Liver (tissue), 9 donors: Measurements from ENCODE around the gene CNNM1. TPM values are rescaled to one million over a fixed set of nuclear protein-coding genes. Genes with fewer than 3 reads are reported as not detected.

Source experiments
- DNase-seq: peaks from one replicate; pipeline ENCODE4 v3.0.0-alpha.2; 2017; ENCODE audit warnings: low spot score
- H3K27ac ChIP-seq, 2 donors: one replicate each; pipeline ENCODE4 v1.7.0; 2013; ENCODE audit warnings: inconsistent platforms in 2 of 2, low read length in 2 of 2, control low read depth in 1 of 2, low read depth in 1 of 2, mild to moderate bottlenecking in 1 of 2
- H3K27me3 ChIP-seq, 4 donors: one replicate each; pipeline versions ENCODE4 v1.6.1 to v1.7.0; 2013; ENCODE audit warnings: low read length in 3 of 4, inconsistent platforms in 1 of 4, mild to moderate bottlenecking in 1 of 4, moderate library complexity in 1 of 4; ENCODE audit not compliant: control insufficient read depth in 4 of 4, insufficient read depth in 4 of 4
- H3K36me3 ChIP-seq, 4 donors: one replicate each; pipeline versions ENCODE4 v1.6.1 to v1.7.0; 2013; ENCODE audit warnings: low read length in 3 of 4, mild to moderate bottlenecking in 3 of 4, low read depth in 1 of 4, moderate library complexity in 1 of 4; ENCODE audit not compliant: control insufficient read depth in 4 of 4, insufficient read depth in 3 of 4
- H3K4me1 ChIP-seq, 4 donors: one replicate each; pipeline versions ENCODE4 v1.6.1 to v1.7.0; 2013; ENCODE audit warnings: low read length in 3 of 4, mild to moderate bottlenecking in 3 of 4, moderate library complexity in 1 of 4; ENCODE audit not compliant: control insufficient read depth in 4 of 4, insufficient read depth in 4 of 4
- H3K4me3 ChIP-seq, 3 donors: one replicate each; pipeline versions ENCODE4 v1.6.1 to v1.7.0; 2013; ENCODE audit warnings: low read length in 3 of 3, control low read depth in 1 of 3, low read depth in 1 of 3, mild to moderate bottlenecking in 1 of 3
- H3K9ac ChIP-seq, 2 donors: one replicate each; pipeline ENCODE4 v1.7.0; 2013; ENCODE audit warnings: low read length in 2 of 2, mild to moderate bottlenecking in 2 of 2, moderate library complexity in 2 of 2, control low read depth in 1 of 2, low read depth in 1 of 2
- H3K9me3 ChIP-seq, 4 donors: one replicate each; pipeline versions ENCODE4 v1.6.1 to v1.7.0; 2013; ENCODE audit warnings: low read length in 3 of 4; ENCODE audit not compliant: control insufficient read depth in 4 of 4
- EGR1 ChIP-seq, 2 donors: IDR thresholded peaks; 2 replicates each; pipeline ENCODE4 v1.6.1; 2016 to 2018; ENCODE audit warnings: antibody characterized with exemption in 2 of 2, low read depth in 2 of 2
- FOXA1 ChIP-seq: IDR thresholded peaks from 2 replicates; pipeline ENCODE4 v1.6.1; 2016; ENCODE audit warnings: antibody characterized with exemption
- FOXA2 ChIP-seq: IDR thresholded peaks from 2 replicates; pipeline ENCODE4 v1.6.1; 2016; ENCODE audit warnings: antibody characterized with exemption
- HNF4A ChIP-seq, 2 donors: conservative IDR thresholded peaks; 2 replicates each; pipeline ENCODE4 v1.6.1; 2016; ENCODE audit warnings: antibody characterized with exemption in 2 of 2, mild to moderate bottlenecking in 2 of 2
- HNF4G ChIP-seq: IDR thresholded peaks from 2 replicates; pipeline ENCODE4 v1.6.1; 2016; ENCODE audit warnings: antibody characterized with exemption
- JUND ChIP-seq, 2 donors: IDR thresholded peaks; 2 replicates each; pipeline ENCODE4 v1.6.1; 2016; ENCODE audit warnings: antibody characterized with exemption in 2 of 2
- MAX ChIP-seq: IDR thresholded peaks from 2 replicates; pipeline ENCODE4 v1.6.1; 2016; ENCODE audit warnings: antibody characterized with exemption
- NR2F2 ChIP-seq: IDR thresholded peaks from 2 replicates; pipeline ENCODE4 v1.6.1; 2016; ENCODE audit warnings: antibody characterized with exemption
- REST ChIP-seq: IDR thresholded peaks from 2 replicates; pipeline ENCODE4 v1.6.1; 2016; ENCODE audit warnings: antibody characterized with exemption, mild to moderate bottlenecking
- RXRA ChIP-seq, 2 donors: IDR thresholded peaks; 2 replicates each; pipeline ENCODE4 v1.6.1; 2017 to 2018; ENCODE audit warnings: antibody characterized with exemption in 2 of 2, mild to moderate bottlenecking in 1 of 2
- SP1 ChIP-seq: IDR thresholded peaks from 2 replicates; pipeline ENCODE4 v1.6.1; 2018; ENCODE audit warnings: antibody characterized with exemption, mild to moderate bottlenecking
- TAF1 ChIP-seq: conservative IDR thresholded peaks from 2 replicates; pipeline ENCODE4 v1.6.1; 2016; ENCODE audit warnings: antibody characterized with exemption, mild to moderate bottlenecking
- YY1 ChIP-seq: IDR thresholded peaks from 2 replicates; pipeline ENCODE4 v1.6.1; 2016; ENCODE audit warnings: antibody characterized with exemption, mild to moderate bottlenecking
- WGBS: extraction: QIAGEN DNeasy Blood & Tissue Kit; methylation state at CpG from one replicate; pipeline ENCODE4 v1.1.7; 2013; 5-methylcytosine and 5-hydroxymethylcytosine counted together
- polyA plus RNA-seq, 2 donors: library from polyadenylated mRNA; stranded (reverse) in 1 of 2; unstranded in 1 of 2; fragments of 200-250 nt in 1 of 2; fragments of >200 nt in 1 of 2; fragmentation: Nextera tagmentation in 1 of 2; extraction: Ambion mirVana in 1 of 2; gene quantifications; one replicate each; pipeline versions ENCODE4 v1.2.1 to v1.2.3, GENCODE V29; 2013 to 2015
- total RNA-seq, 2 donors: library from RNA; depleted of rRNA; stranded (reverse); fragments of >200 nt; gene quantifications; one replicate each; pipeline ENCODE4 v1.2.3, GENCODE V29; 2014
- TF ChIP-seq, protein P1 (sequence below): IDR thresholded peaks from 2 replicates; pipeline ENCODE4 v1.6.1; 2016; ENCODE audit warnings: antibody characterized with exemption
- TF ChIP-seq, protein P2 (sequence below): fragments of 150-350 bp; IDR thresholded peaks from 2 replicates; pipeline ENCODE4 v1.5.1; 2017; ENCODE audit warnings: improper control_type of control experiment, low read depth, low read length; ENCODE audit not compliant: missing input control
- donor health status: healthy.
- donor health status: healthy.
- donor health status: healthy.
- donor health status: healthy.
- donor health status: healthy.

CNNM1 gene
- total and polyA plus RNA-seq, 4 donors = 0.05 to 0.10 (median 0.07) TPM

GRCh38 chr10:99280472-99280871, 48.7 kb upstream of the CNNM1 start:
- Histone ChIP-seq H3K27ac (no peak overlapping the region), H3K27me3 (no peaks in the 10 kb centered on the region), H3K4me1 (peaks cover 0 to 4% (median 0%) of the 10 kb centered on the region in 4 donors), H3K9me3 (peaks cover 0 to 6% (median 0%) of the 10 kb centered on the region in 4 donors), H3K4me3 (no peak overlapping the region), H3K9ac (no peak overlapping the region), H3K36me3 (no peaks in the 10 kb centered on the region)
- no peak for DNase-seq
- TF ChIP-seq JUND (IDR thresholded peaks at IDR 0.05) (no peak), SP1 (no peak), HNF4G (no peak), HNF4A (conservative IDR thresholded peaks at IDR 0.05) (no peak), RXRA (IDR thresholded peaks at IDR 0.05) (no peak), NR2F2 (no peak), MAX (no peak), EGR1 (IDR thresholded peaks at IDR 0.05; ENCODE audit: low read depth in 2 of 2) (no peak), TAF1 (no peak), YY1 (no peak), FOXA1 (no peak), FOXA2 (no peak)
- TF ChIP-seq, protein P1, sequence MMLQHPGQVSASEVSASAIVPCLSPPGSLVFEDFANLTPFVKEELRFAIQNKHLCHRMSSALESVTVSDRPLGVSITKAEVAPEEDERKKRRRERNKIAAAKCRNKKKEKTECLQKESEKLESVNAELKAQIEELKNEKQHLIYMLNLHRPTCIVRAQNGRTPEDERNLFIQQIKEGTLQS = no peak
- TF ChIP-seq, protein P2, sequence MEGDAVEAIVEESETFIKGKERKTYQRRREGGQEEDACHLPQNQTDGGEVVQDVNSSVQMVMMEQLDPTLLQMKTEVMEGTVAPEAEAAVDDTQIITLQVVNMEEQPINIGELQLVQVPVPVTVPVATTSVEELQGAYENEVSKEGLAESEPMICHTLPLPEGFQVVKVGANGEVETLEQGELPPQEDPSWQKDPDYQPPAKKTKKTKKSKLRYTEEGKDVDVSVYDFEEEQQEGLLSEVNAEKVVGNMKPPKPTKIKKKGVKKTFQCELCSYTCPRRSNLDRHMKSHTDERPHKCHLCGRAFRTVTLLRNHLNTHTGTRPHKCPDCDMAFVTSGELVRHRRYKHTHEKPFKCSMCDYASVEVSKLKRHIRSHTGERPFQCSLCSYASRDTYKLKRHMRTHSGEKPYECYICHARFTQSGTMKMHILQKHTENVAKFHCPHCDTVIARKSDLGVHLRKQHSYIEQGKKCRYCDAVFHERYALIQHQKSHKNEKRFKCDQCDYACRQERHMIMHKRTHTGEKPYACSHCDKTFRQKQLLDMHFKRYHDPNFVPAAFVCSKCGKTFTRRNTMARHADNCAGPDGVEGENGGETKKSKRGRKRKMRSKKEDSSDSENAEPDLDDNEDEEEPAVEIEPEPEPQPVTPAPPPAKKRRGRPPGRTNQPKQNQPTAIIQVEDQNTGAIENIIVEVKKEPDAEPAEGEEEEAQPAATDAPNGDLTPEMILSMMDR = no peak
- 75% methylated on average over 2 of the region's 2 CpGs for WGBS

DNA sequence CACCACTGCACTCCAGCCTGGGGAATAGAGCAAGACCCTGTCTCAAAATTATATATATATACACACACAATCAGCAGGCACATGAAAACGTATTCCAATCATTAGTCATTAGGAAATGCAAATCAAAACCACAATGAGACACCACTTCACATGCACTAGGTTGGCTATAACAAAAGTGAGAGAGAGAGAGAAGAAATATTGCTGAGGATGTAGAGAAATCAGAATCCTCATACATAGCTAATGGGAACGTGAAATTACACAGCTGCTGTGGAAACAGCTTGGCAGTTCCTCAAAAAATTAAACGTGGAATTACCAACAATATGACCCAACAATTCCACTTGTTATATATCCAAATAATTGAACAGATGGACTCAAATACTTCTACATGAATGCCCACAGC, 43.3 kb upstream of the CNNM1 start:
- WGBS = 47% methylated on average over 3 of the region's 3 CpGs
- Histone ChIP-seq H3K4me1 (no peaks in the 10 kb centered on the region), H3K27ac (no peak overlapping the region), H3K4me3 (no peak overlapping the region), H3K36me3 (no peaks in the 10 kb centered on the region), H3K9me3 (peaks cover 0 to 6% (median 0%) of the 10 kb centered on the region in 4 donors), H3K27me3 (no peaks in the 10 kb centered on the region), H3K9ac (no peak overlapping the region)
- no peak for DNase-seq
- no peak for TF ChIP-seq MAX
- no peak for TF ChIP-seq EGR1 (IDR thresholded peaks at IDR 0.05; ENCODE audit: low read depth in 2 of 2)
- no peak for TF ChIP-seq SP1
- no peak for TF ChIP-seq HNF4G
- no peak for TF ChIP-seq REST
- TF ChIP-seq NR2F2 = no peak
- TF ChIP-seq FOXA1 = no peak
- TF ChIP-seq TAF1 = no peak
- no peak for TF ChIP-seq YY1
- TF ChIP-seq JUND (IDR thresholded peaks at IDR 0.05) = no peak
